Skeletal muscle tissue (tissue), 4 donors: ENCODE data around the gene NCAM1. TPM values are rescaled to one million over a fixed set of nuclear protein-coding genes. Genes with fewer than 3 reads are reported as not detected.

Experiments used
- H3K27ac ChIP-seq: one replicate; pipeline ENCODE4 v1.7.0; 2013; ENCODE audit warnings: mild to moderate bottlenecking, low read depth, low read length, inconsistent platforms
- H3K27me3 ChIP-seq, 3 donors: one replicate each; pipeline ENCODE4 v1.7.0; 2013; ENCODE audit warnings: low read length in 3 of 3; ENCODE audit not compliant: control insufficient read depth in 3 of 3, insufficient read depth in 3 of 3
- H3K36me3 ChIP-seq, 3 donors: one replicate each; pipeline ENCODE4 v1.7.0; 2013; ENCODE audit warnings: low read length in 3 of 3; ENCODE audit not compliant: control insufficient read depth in 3 of 3, insufficient read depth in 3 of 3
- H3K4me1 ChIP-seq, 3 donors: one replicate each; pipeline ENCODE4 v1.7.0; 2013; ENCODE audit warnings: low read length in 3 of 3, mild to moderate bottlenecking in 3 of 3; ENCODE audit not compliant: control insufficient read depth in 3 of 3, insufficient read depth in 3 of 3
- H3K4me3 ChIP-seq, 3 donors: one replicate each; pipeline ENCODE4 v1.7.0; 2013; ENCODE audit warnings: low read length in 3 of 3
- H3K9ac ChIP-seq, 3 donors: one replicate each; pipeline ENCODE4 v1.7.0; 2013; ENCODE audit warnings: low read length in 3 of 3, mild to moderate bottlenecking in 3 of 3, moderate library complexity in 2 of 3, low read depth in 1 of 3
- H3K9me3 ChIP-seq, 3 donors: one replicate each; pipeline ENCODE4 v1.7.0; 2013; ENCODE audit warnings: low read length in 3 of 3; ENCODE audit not compliant: control insufficient read depth in 3 of 3
- total RNA-seq: library from RNA; depleted of rRNA; stranded (reverse); fragments of >200 nt; gene quantifications from one replicate; pipeline ENCODE4 v1.2.3, GENCODE V29; 2014
- donor health status: Osteomylitis.

Gene NCAM1
- total RNA-seq, 1 donor from 2014 or later, result 63.7 TPM

- H3K4me3 ChIP-seq, result no peak overlapping the region
- peaks cover 11 to 15% (median 12%) of the 10 kb centered on the region in 3 donors for H3K4me1 ChIP-seq
- peak overlapping the region in 1 of 3 donors; percentile 47 for H3K9ac ChIP-seq
- no peaks in the 10 kb centered on the region for H3K9me3 ChIP-seq
- no peaks in the 10 kb centered on the region for H3K36me3 ChIP-seq
- no peaks in the 10 kb centered on the region for H3K27me3 ChIP-seq
- H3K27ac ChIP-seq, result peak overlapping the region; percentile 40
Measured at GRCh38 chr11:113104691-113105251, 143.6 kb downstream of the NCAM1 start.

- Histone ChIP-seq H3K36me3 (no peaks in the 10 kb centered on the region), H3K4me1 (peaks cover 11 to 16% (median 14%) of the 10 kb centered on the region in 3 donors), H3K27ac (peak overlapping the region; percentile 40), H3K9ac (no peak overlapping the region), H3K27me3 (no peaks in the 10 kb centered on the region), H3K4me3 (no peak overlapping the region), H3K9me3 (no peaks in the 10 kb centered on the region)
Measured at GRCh38 chr11:113105592-113105991, 144.4 kb downstream of the NCAM1 start.

GRCh38 chr11:113106507-113106906, 145.3 kb downstream of the NCAM1 start:
- H3K27me3 ChIP-seq, result no peaks in the 10 kb centered on the region
- H3K4me3 ChIP-seq, result no peak overlapping the region
- peaks cover 11 to 16% (median 14%) of the 10 kb centered on the region in 3 donors for H3K4me1 ChIP-seq
- peak overlapping the region; percentile 23 for H3K27ac ChIP-seq
- H3K9me3 ChIP-seq, result no peaks in the 10 kb centered on the region
- no peak overlapping the region for H3K9ac ChIP-seq
- H3K36me3 ChIP-seq, result no peaks in the 10 kb centered on the region

- no peak overlapping the region for H3K4me3 ChIP-seq
- H3K9ac ChIP-seq, result no peak overlapping the region
- no peaks in the 10 kb centered on the region for H3K27me3 ChIP-seq
- peaks cover 14 to 16% (median 15%) of the 10 kb centered on the region in 3 donors for H3K4me1 ChIP-seq
- H3K9me3 ChIP-seq, result no peaks in the 10 kb centered on the region
- no peak overlapping the region for H3K27ac ChIP-seq
- H3K36me3 ChIP-seq, result no peaks in the 10 kb centered on the region
Measured at GRCh38 chr11:113110046-113110445, 148.8 kb downstream of the NCAM1 start.

DNA sequence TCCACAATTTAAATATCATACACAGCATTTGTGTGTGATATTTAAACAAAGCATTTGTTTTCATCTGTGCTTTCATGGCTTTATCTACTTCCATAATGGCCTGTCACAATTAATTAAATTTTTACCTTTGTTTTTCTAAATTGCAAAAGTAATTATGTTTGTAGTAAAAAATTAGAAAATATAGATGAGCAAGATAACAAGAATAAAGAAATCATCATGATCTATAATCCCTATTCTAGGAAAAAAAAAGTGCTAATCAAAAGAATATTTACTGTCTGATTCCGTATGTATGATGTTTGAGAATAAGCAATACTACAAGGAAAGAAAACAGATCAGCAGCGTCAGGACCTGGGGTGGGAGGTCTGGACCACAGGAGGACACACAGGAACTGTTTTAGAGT, 149.9 kb downstream of the NCAM1 start:
- Histone ChIP-seq H3K36me3 (no peaks in the 10 kb centered on the region), H3K4me1 (peaks cover 8 to 12% (median 11%) of the 10 kb centered on the region in 3 donors), H3K27me3 (no peaks in the 10 kb centered on the region), H3K9ac (no peak overlapping the region), H3K27ac (no peak overlapping the region), H3K4me3 (no peak overlapping the region), H3K9me3 (no peaks in the 10 kb centered on the region)

DNA sequence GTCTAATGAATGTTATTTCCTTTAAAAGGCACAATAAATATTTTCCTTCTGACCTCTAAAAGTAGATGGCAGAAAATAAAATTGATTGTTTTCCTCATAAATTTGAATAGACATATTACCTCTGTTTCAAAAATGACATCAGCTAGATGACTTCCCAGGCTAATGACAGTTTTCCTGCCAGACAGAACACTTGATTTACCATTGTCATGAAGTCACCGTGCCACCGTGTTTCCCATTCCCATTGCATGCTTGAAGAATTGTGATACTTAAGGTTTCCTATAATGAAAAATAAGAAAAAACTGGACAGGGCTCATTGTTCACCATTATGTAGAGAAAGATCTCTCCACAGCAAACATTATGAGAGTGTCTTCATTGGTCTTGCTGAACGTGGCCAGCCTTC, 151.1 kb downstream of the NCAM1 start:
- peaks cover 8 to 12% (median 11%) of the 10 kb centered on the region in 3 donors for H3K4me1 ChIP-seq
- H3K27me3 ChIP-seq, result no peaks in the 10 kb centered on the region
- H3K27ac ChIP-seq, result no peak overlapping the region
- H3K9me3 ChIP-seq, result no peaks in the 10 kb centered on the region
- no peak overlapping the region for H3K4me3 ChIP-seq
- no peaks in the 10 kb centered on the region for H3K36me3 ChIP-seq
- no peak overlapping the region for H3K9ac ChIP-seq

GRCh38 chr11:113113801-113114704, 152.8 kb downstream of the NCAM1 start:
- H3K9me3 ChIP-seq, result no peaks in the 10 kb centered on the region
- H3K27ac ChIP-seq, result no peak overlapping the region

DNA sequence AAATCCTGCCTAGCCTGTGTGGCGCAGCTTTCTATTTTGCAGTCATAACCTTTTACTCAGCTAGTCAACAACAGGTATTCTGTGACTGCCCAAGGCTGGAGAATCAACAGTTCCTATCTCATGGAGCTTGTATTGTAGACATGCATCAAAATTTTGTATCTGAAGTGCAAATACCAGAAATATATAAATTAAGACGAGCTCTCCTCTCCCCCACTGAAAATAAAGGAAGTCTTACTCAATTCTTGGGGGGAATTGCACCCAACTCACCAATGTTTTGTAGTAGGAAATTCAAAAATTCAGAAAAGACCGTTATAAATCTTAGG, 153.4 kb downstream of the NCAM1 start:
- Histone ChIP-seq H3K4me3 (no peak overlapping the region), H3K36me3 (no peaks in the 10 kb centered on the region), H3K27ac (no peak overlapping the region), H3K9me3 (no peaks in the 10 kb centered on the region), H3K4me1 (peaks cover 8 to 12% (median 8%) of the 10 kb centered on the region in 3 donors), H3K27me3 (no peaks in the 10 kb centered on the region), H3K9ac (no peak overlapping the region)

More at GRCh38 chr11:113113801-113114704, 152.8 kb downstream of the NCAM1 start:
- no peak overlapping the region for H3K4me3 ChIP-seq
- peaks cover 8 to 12% (median 11%) of the 10 kb centered on the region in 3 donors for H3K4me1 ChIP-seq
- H3K36me3 ChIP-seq, result no peaks in the 10 kb centered on the region
- H3K9ac ChIP-seq, result no peak overlapping the region
- no peaks in the 10 kb centered on the region for H3K27me3 ChIP-seq

GRCh38 chr11:113118104-113118503, 156.9 kb downstream of the NCAM1 start:
- no peaks in the 10 kb centered on the region for H3K9me3 ChIP-seq
- no peak overlapping the region for H3K4me3 ChIP-seq
- H3K9ac ChIP-seq, result no peak overlapping the region
- H3K27me3 ChIP-seq, result no peaks in the 10 kb centered on the region
- H3K36me3 ChIP-seq, result no peaks in the 10 kb centered on the region
- H3K4me1 ChIP-seq, result peaks cover 5 to 10% (median 7%) of the 10 kb centered on the region in 3 donors
- no peak overlapping the region for H3K27ac ChIP-seq

DNA sequence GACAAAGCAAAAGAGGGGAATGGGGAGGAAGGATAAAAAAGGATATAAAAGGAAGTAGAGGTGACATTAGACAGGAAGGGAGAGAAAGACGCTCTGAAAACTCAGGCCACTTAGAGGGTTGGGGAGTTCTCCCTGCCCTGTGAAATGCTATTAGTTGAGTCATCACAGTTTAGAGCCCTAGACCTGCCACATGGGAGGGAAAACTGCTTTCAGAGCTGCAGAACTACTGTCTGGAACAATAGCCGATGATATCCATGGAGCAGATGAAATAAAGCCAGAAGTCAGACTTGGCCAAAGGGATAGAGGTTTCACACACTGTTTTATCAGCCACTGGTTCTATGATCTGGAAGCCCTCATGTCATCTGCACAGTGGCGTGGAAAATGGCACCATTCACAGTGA, 157.9 kb downstream of the NCAM1 start:
- no peak overlapping the region for H3K27ac ChIP-seq
- peaks cover 2 to 7% (median 5%) of the 10 kb centered on the region in 3 donors for H3K4me1 ChIP-seq
- no peak overlapping the region for H3K4me3 ChIP-seq
- no peaks in the 10 kb centered on the region for H3K9me3 ChIP-seq
- H3K9ac ChIP-seq, result no peak overlapping the region
- no peaks in the 10 kb centered on the region for H3K36me3 ChIP-seq
- no peaks in the 10 kb centered on the region for H3K27me3 ChIP-seq
